ENCODE measurements around the gene SEC22C.

Gene SEC22C

GRCh38 chr3:42510325-42510724, 71.4 kb downstream of the SEC22C start:
- DNase-seq, result no peak

- DNase-seq, result no peak
These were observed 72.7 kb downstream of the SEC22C start for GRCh38 chr3:42509111-42509510.

- DNase-seq, result no peak
These were observed 73.2 kb downstream of the SEC22C start for GRCh38 chr3:42508562-42508961.

GRCh38 chr3:42507761-42508335, 73.9 kb downstream of the SEC22C start:
- DNase-seq, result no peak

GRCh38 chr3:42507252-42507651, 74.5 kb downstream of the SEC22C start:
- no peak for DNase-seq

GRCh38 chr3:42505849-42506410, 75.8 kb downstream of the SEC22C start:
- no peak for DNase-seq

- no peak for DNase-seq
These were observed 76.5 kb downstream of the SEC22C start for GRCh38 chr3:42505128-42505848.

GRCh38 chr3:42504334-42505127, 77.2 kb downstream of the SEC22C start:
- no peak for DNase-seq

GRCh38 chr3:42503957-42504333, 77.8 kb downstream of the SEC22C start:
- no peak for DNase-seq

GRCh38 chr3:42503251-42503924, 78.4 kb downstream of the SEC22C start:
- DNase-seq, result no peak

- DNase-seq, result peak; percentile 85
These were observed 79.1 kb downstream of the SEC22C start, which contains the start of gene VIPR1 for GRCh38 chr3:42502429-42503250. Gene VIPR1, plus strand, starts transcription at chr3:42502643. Its CDS starts 93 bp downstream, at chr3:42502736.

GRCh38 chr3:42501681-42502428, 79.9 kb downstream of the SEC22C start:
- peak; percentile 60 for DNase-seq

GRCh38 chr3:42501321-42501680, 80.5 kb downstream of the SEC22C start:
- DNase-seq, result no peak

GRCh38 chr3:42500909-42501308, 80.9 kb downstream of the SEC22C start:
- no peak for DNase-seq

- no peak for DNase-seq
These were observed 81.7 kb downstream of the SEC22C start for GRCh38 chr3:42500091-42500490.

GRCh38 chr3:42499478-42499871, 82.3 kb downstream of the SEC22C start:
- no peak for DNase-seq

GRCh38 chr3:42498791-42499477, 82.8 kb downstream of the SEC22C start:
- peak; percentile 65 for DNase-seq

- DNase-seq, result no peak
These were observed 83.7 kb downstream of the SEC22C start for GRCh38 chr3:42498034-42498433.

Data from activated CD4-positive, alpha-beta T cell treated with anti-CD3 and anti-CD28 coated beads, Interleukin-2, Interleukin-6, amounts not matched to agents 100 ng/mL and 50 ng/mL, durations not matched to agents 16 hours and 8 hours (primary cell).